Measurements from ENCODE around the gene TPM2. TPM values are rescaled to one million over a fixed set of nuclear protein-coding genes. Genes with fewer than 3 reads are reported as not detected.

Gene TPM2
- total and polyA plus RNA-seq, 9 of the 15 experiments (the other 6 are each of a cell fraction or from before 2014, with no cell fraction given), result 0.28 to 16.1 (median 4.5) TPM

- no peak for TF ChIP-seq SETDB1 (IDR thresholded peaks at IDR 0.05; ENCODE audit: low read length)
- TF ChIP-seq ZNF57 (CRISPR knock-in tag; IDR thresholded peaks at IDR 0.05), result no peak
- TF ChIP-seq DPF2 (IDR thresholded peaks at IDR 0.05), result peak; percentile 97
- TF ChIP-seq PCBP1 (IDR thresholded peaks at IDR 0.05; ENCODE audit: low read depth, low read length, poor library complexity, severe bottlenecking), result no peak
Observed at GRCh38 chr9:35728041-35728971, 38.6 kb upstream of the TPM2 start (continued).

DNA sequence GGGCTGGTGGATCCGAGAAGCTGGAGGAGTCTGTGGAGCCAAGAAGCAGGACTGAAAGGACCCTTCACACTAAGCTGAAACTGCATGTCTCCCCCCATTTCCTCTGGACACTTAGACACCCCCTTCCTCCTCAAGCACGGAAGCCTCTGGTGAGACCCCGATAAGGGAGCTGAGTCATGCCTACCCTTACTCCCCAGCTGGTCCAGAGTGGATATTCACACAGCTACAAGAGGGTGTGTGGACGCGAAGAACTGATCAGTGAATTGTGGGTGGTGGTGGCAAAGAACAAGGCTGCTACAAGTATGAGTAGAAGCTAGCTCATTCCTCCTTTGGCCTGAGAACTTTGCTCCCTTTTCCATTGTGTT, 37.9 kb upstream of the TPM2 start:
- no TSS peak for BruUV-seq (replicated peaks)
- H3K4me1 ChIP-seq (replicated peaks in 1 of 2; ENCODE audit: control insufficient read depth in 2 of 2, insufficient read depth in 2 of 2, low read length in 2 of 2), result peaks cover 36 to 37% of the 10 kb centered on the region in 2 experiments
- WGBS (ENCODE audit: insufficient coverage, low coverage, missing lambda C conversion rate), result 0% methylated on average over 5 of the region's 5 CpGs
- no peaks in the 10 kb centered on the region for H3K27me3 ChIP-seq (ENCODE audit: control insufficient read depth in 2 of 2, insufficient read depth in 2 of 2, low read length in 2 of 2)
- ATAC-seq, result no peak
- peaks cover 68% of the 10 kb centered on the region for H3K79me2 ChIP-seq (ENCODE audit: control insufficient read depth, insufficient read depth, low read length)
- POLR2A ChIA-PET, result interaction anchor here (0.7 to 3.0 kb wide), 14 partner anchors 10 to 119 kb away, joined by 3 to 21 read pairs (median 4); partner anchors contain the start of genes GBA2 and RGP1
- H3K4me2 ChIP-seq (ENCODE audit: insufficient read depth, low read length), result peak overlapping the region; percentile 94
- DNase-seq (ENCODE audit: extremely low read depth in 1 of 4, low spot score in 3 of 4), result peak; percentile 44 to 82 (median 52)
- intact Hi-C loops (cut with micrococcal nuclease), result loop anchor here (2.0 kb wide), 1 partner anchor 31 kb away; no protein-coding TSS in a partner anchor
- H3K36me3 ChIP-seq (ENCODE audit: control insufficient read depth, insufficient read depth, low read length), result peaks cover 59% of the 10 kb centered on the region
- H3K4me3 ChIP-seq, result peak overlapping the region; percentile 85
- H3K9ac ChIP-seq (ENCODE audit: insufficient read depth in 1 of 2, low read depth in 2 of 2, low read length in 2 of 2), result peak overlapping the region; percentile 85 to 87
- H4K20me1 ChIP-seq (replicated peaks; ENCODE audit: control insufficient read depth, insufficient read depth, low read length), result peaks cover 9% of the 10 kb centered on the region; the same call in 1 of the 2 replicates
- H3K9me3 ChIP-seq (replicated peaks; ENCODE audit: control insufficient read depth, insufficient read depth, low read depth, low read length), result no peaks in the 10 kb centered on the region
- peak; percentile 83 for FAIRE-seq
- in situ Hi-C loops (cut with MboI), result no loop called here
- CTCF ChIA-PET (ENCODE audit: low intra/inter-chr PET ratio), result no interaction called here
- peaks cover 8% of the 10 kb centered on the region for H3K9me1 ChIP-seq (ENCODE audit: control insufficient read depth, insufficient read depth, low read length)
- peak overlapping the region; percentile 97 for H3K27ac ChIP-seq (ENCODE audit: extremely low read depth, low read depth, low read length)
- H2AFZ ChIP-seq (ENCODE audit: low read depth, low read length), result no peak overlapping the region
- TF ChIP-seq MAFK (IDR thresholded peaks at IDR 0.05; ENCODE audit: low read length), result no peak; the same call in 1 of the 2 replicates
- no peak for TF ChIP-seq TCF7L2 (IDR thresholded peaks at IDR 0.05; ENCODE audit: low read depth, low read length)
- TF ChIP-seq, protein P1, sequence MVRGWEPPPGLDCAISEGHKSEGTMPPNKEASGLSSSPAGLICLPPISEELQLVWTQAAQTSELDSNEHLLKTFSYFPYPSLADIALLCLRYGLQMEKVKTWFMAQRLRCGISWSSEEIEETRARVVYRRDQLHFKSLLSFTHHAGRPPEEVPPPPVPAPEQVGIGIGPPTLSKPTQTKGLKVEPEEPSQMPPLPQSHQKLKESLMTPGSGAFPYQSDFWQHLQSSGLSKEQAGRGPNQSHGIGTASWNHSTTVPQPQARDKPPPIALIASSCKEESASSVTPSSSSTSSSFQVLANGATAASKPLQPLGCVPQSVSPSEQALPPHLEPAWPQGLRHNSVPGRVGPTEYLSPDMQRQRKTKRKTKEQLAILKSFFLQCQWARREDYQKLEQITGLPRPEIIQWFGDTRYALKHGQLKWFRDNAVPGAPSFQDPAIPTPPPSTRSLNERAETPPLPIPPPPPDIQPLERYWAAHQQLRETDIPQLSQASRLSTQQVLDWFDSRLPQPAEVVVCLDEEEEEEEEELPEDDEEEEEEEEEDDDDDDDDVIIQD (CRISPR knock-in tag; IDR thresholded peaks at IDR 0.05), result no peak
- TF ChIP-seq, protein P2, sequence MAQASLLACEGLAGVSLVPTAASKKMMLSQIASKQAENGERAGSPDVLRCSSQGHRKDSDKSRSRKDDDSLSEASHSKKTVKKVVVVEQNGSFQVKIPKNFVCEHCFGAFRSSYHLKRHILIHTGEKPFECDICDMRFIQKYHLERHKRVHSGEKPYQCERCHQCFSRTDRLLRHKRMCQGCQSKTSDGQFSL (CRISPR knock-in tag; IDR thresholded peaks at IDR 0.05), result no peak
- TF ChIP-seq, protein P2 (tag; IDR thresholded peaks at IDR 0.05), result no peak; a peak in 1 of 4 replicates
- TF ChIP-seq, protein P3, sequence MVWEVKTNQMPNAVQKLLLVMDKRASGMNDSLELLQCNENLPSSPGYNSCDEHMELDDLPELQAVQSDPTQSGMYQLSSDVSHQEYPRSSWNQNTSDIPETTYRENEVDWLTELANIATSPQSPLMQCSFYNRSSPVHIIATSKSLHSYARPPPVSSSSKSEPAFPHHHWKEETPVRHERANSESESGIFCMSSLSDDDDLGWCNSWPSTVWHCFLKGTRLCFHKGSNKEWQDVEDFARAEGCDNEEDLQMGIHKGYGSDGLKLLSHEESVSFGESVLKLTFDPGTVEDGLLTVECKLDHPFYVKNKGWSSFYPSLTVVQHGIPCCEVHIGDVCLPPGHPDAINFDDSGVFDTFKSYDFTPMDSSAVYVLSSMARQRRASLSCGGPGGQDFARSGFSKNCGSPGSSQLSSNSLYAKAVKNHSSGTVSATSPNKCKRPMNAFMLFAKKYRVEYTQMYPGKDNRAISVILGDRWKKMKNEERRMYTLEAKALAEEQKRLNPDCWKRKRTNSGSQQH (CRISPR knock-in tag; IDR thresholded peaks at IDR 0.05), result no peak
- TF ChIP-seq HNRNPH1 (optimal IDR thresholded peaks at IDR 0.05; ENCODE audit: low read depth, low read length), result no peak
- TF ChIP-seq GTF2A2 (tag; IDR thresholded peaks at IDR 0.05), result no peak
- no peak for TF ChIP-seq ZNF197 (CRISPR knock-in tag; IDR thresholded peaks at IDR 0.05; ENCODE audit: low read depth)
- no peak for TF ChIP-seq DMBX1 (CRISPR knock-in tag; IDR thresholded peaks at IDR 0.05; ENCODE audit: borderline replicate concordance)
- TF ChIP-seq E2F3 (CRISPR knock-in tag; IDR thresholded peaks at IDR 0.05), result no peak
